IMR-90 (cell line): Measurements from ENCODE around the gene PTBP2. TPM values are rescaled to one million over a fixed set of nuclear protein-coding genes. Genes with fewer than 3 reads are reported as not detected.

Source experiments
- ATAC-seq: fragments of 200-7000 bp; cut with Tn5 transposase; 2 replicates; pipeline ENCODE4 v1.9.1; 2020; ENCODE audit warnings: low read depth, mild to moderate bottlenecking, moderate library complexity
- BruUV-seq: library from RNA; stranded (reverse); fragments of 400-500 nt; replicated peaks from 2 replicates; lab custom pipeline; 2021; lab: Mats Ljungman, UMichigan
- CTCF ChIA-PET: fragments of 300-600 bp; formaldehyde crosslinking; extraction: SDS; loops from one replicate; lab custom pipeline; 2021; ENCODE audit warnings: antibody characterized with exemption; lab: Yijun Ruan, JAX
- POLR2A ChIA-PET: fragments of 300-600 bp; sonication (Branson Sonifier 250); formaldehyde crosslinking; loops from one replicate; lab custom pipeline; 2022; ENCODE audit warnings: antibody characterized with exemption; ENCODE audit not compliant: unreplicated experiment; lab: Charles Lee
- DNase-seq: peaks from one replicate; pipeline ENCODE4 v3.0.0; 2013
- H2AFZ ChIP-seq: replicated peaks from 2 replicates; pipeline ENCODE3; 2013; ENCODE audit warnings: low read length, mild to moderate bottlenecking; ENCODE audit not compliant: poor library complexity
- H2AK5ac ChIP-seq: 2 replicates; pipeline ENCODE4 v1.6.1; 2013; ENCODE audit warnings: low read depth, low read length, inconsistent platforms
- H2AK9ac ChIP-seq: replicated peaks from 2 replicates; pipeline ENCODE3; 2013; ENCODE audit warnings: mild to moderate bottlenecking, low read depth, low read length, moderate library complexity; ENCODE audit not compliant: poor library complexity
- H2BK120ac ChIP-seq: 2 replicates; pipeline ENCODE4 v1.6.1; 2013; ENCODE audit warnings: low read depth, low read length, inconsistent platforms
- H2BK15ac ChIP-seq: 3 replicates; pipeline ENCODE4 v1.6.1; 2013; ENCODE audit warnings: low read depth, low read length, inconsistent platforms
- H2BK20ac ChIP-seq: 2 replicates; pipeline ENCODE4 v1.6.1; 2013; ENCODE audit warnings: low read depth, mild to moderate bottlenecking, inconsistent platforms, low read length, moderate library complexity
- H2BK5ac ChIP-seq: 2 replicates; pipeline ENCODE4 v1.6.1; 2013; ENCODE audit warnings: mild to moderate bottlenecking, low read depth, low read length, inconsistent platforms; ENCODE audit not compliant: poor library complexity, severe bottlenecking
- H3K14ac ChIP-seq: replicated peaks from 2 replicates; pipeline ENCODE4 v1.6.1; 2013; ENCODE audit warnings: low read depth, low read length, inconsistent platforms
- H3K18ac ChIP-seq: 2 replicates; pipeline ENCODE4 v1.6.1; 2013; ENCODE audit warnings: low read depth, low read length, control low read depth
- H3K23ac ChIP-seq: 2 replicates; pipeline ENCODE4 v1.6.1; 2013; ENCODE audit warnings: low read depth, low read length, inconsistent platforms
- H3K27ac ChIP-seq: 2 replicates; pipeline ENCODE4 v1.5.1; 2013; ENCODE audit warnings: mild to moderate bottlenecking, control low read depth, low read length; ENCODE audit not compliant: insufficient read depth
- H3K27me3 ChIP-seq: 2 replicates; pipeline ENCODE4 v1.6.1; 2013; ENCODE audit warnings: low read length; ENCODE audit not compliant: control insufficient read depth, insufficient read depth
- H3K36me3 ChIP-seq: 2 replicates; pipeline ENCODE4 v1.6.1; 2013; ENCODE audit warnings: low read length, mixed read lengths; ENCODE audit not compliant: control insufficient read depth, insufficient read depth
- H3K4ac ChIP-seq: 2 replicates; pipeline ENCODE4 v1.6.1; 2013; ENCODE audit warnings: low read depth, low read length, inconsistent platforms
- H3K4me1 ChIP-seq: 2 replicates; pipeline ENCODE4 v1.6.1; 2013; ENCODE audit warnings: low read length, mixed read lengths; ENCODE audit not compliant: control insufficient read depth, insufficient read depth
- H3K4me2 ChIP-seq: 2 replicates; pipeline ENCODE4 v1.6.1; 2013; ENCODE audit warnings: low read depth, mild to moderate bottlenecking, control low read depth, low read length, moderate library complexity
- H3K4me3 ChIP-seq: 2 replicates; pipeline ENCODE4 v1.5.1; 2013; ENCODE audit warnings: low read depth, mild to moderate bottlenecking, control low read depth, low read length, moderate library complexity; ENCODE audit not compliant: insufficient read depth
- H3K56ac ChIP-seq: 2 replicates; pipeline ENCODE4 v1.6.1; 2013; ENCODE audit warnings: low read length, inconsistent platforms; ENCODE audit not compliant: insufficient read depth; ENCODE audit errors: extremely low read depth
- H3K79me1 ChIP-seq, 2 experiments: 2 replicates each; pipeline ENCODE4 v1.6.1; 2013; ENCODE audit warnings: low read length in 2 of 2, inconsistent platforms in 1 of 2, low read depth in 1 of 2
- H3K9ac ChIP-seq: 2 replicates; pipeline ENCODE4 v1.6.1; 2013; ENCODE audit warnings: low read depth, low read length, control low read depth
- H3K9me1 ChIP-seq: 2 replicates; pipeline ENCODE4 v1.6.1; 2013; ENCODE audit warnings: low read length, inconsistent platforms; ENCODE audit not compliant: insufficient read depth
- H3K9me3 ChIP-seq: 2 replicates; pipeline ENCODE4 v1.6.1; 2013; ENCODE audit warnings: low read length; ENCODE audit not compliant: control insufficient read depth, insufficient read depth
- H4K20me1 ChIP-seq: 2 replicates; pipeline ENCODE4 v1.6.1; 2013; ENCODE audit warnings: low read length, inconsistent platforms; ENCODE audit not compliant: insufficient read depth
- H4K5ac ChIP-seq: 2 replicates; pipeline ENCODE4 v1.6.1; 2013; ENCODE audit warnings: mild to moderate bottlenecking, low read depth, low read length, control low read depth
- H4K8ac ChIP-seq, 2 experiments: 2 replicates each; pipeline ENCODE4 v1.6.1; 2013; ENCODE audit warnings: low read depth in 2 of 2, low read length in 2 of 2, control low read depth in 1 of 2, inconsistent platforms in 1 of 2
- H4K91ac ChIP-seq: 2 replicates; pipeline ENCODE4 v1.6.1; 2013; ENCODE audit warnings: low read depth, low read length, inconsistent platforms; ENCODE audit not compliant: insufficient read depth
- BHLHE40 ChIP-seq: fragments of 150-350 bp; IDR thresholded peaks from 2 replicates; pipeline ENCODE4 v1.6.1; 2016; ENCODE audit warnings: mild to moderate bottlenecking, low read depth, low read length
- CTCF ChIP-seq: conservative IDR thresholded peaks from 2 replicates; pipeline ENCODE4 v1.5.1; 2012; ENCODE audit warnings: mild to moderate bottlenecking, low read depth, low read length, improper control_type of control experiment
- ELK1 ChIP-seq: fragments of 150-350 bp; IDR thresholded peaks from 2 replicates; pipeline ENCODE4 v1.6.1; 2016; ENCODE audit warnings: low read depth, mild to moderate bottlenecking, low read length, moderate library complexity, borderline replicate concordance
- FOS ChIP-seq: fragments of 150-350 bp; IDR thresholded peaks from 2 replicates; pipeline ENCODE4 v1.6.1; 2016; ENCODE audit warnings: low read depth, low read length
- MAFK ChIP-seq: IDR thresholded peaks from 2 replicates; pipeline ENCODE4 v1.6.1; 2012; ENCODE audit warnings: low read depth, low read length, improper control_type of control experiment
- MAZ ChIP-seq: IDR thresholded peaks from 2 replicates; pipeline ENCODE4 v1.6.1; 2012; ENCODE audit warnings: low read depth, mild to moderate bottlenecking, low read length, improper control_type of control experiment, moderate library complexity, borderline replicate concordance
- NFE2L2 ChIP-seq: fragments of 150-350 bp; IDR thresholded peaks from 2 replicates; pipeline ENCODE4 v1.6.1; 2016; ENCODE audit warnings: low read depth, mild to moderate bottlenecking, low read length
- POLR2A ChIP-seq: IDR thresholded peaks from 2 replicates; pipeline ENCODE4 v1.6.1; 2012; ENCODE audit warnings: mild to moderate bottlenecking, low read depth, low read length
- RAD21 ChIP-seq: IDR thresholded peaks from 2 replicates; pipeline ENCODE4 v1.6.1; 2012; ENCODE audit warnings: low read length, improper control_type of control experiment
- SMC3 ChIP-seq: fragments of 150-350 bp; IDR thresholded peaks from 2 replicates; pipeline ENCODE4 v1.6.1; 2016; ENCODE audit warnings: low read depth, mild to moderate bottlenecking, antibody characterized with exemption, low read length, moderate library complexity
- WGBS, 2 experiments: methylation state at CpG; one replicate each; pipeline versions ENCODE4 v1.1.5 to v1.1.7; 2013; ENCODE audit warnings: missing lambda C conversion rate in 2 of 2; ENCODE audit not compliant: insufficient read length in 1 of 2; ENCODE audit errors: extremely low coverage in 2 of 2; 5-methylcytosine and 5-hydroxymethylcytosine counted together
- dilution Hi-C: fragments of 300-500 bp; cut with HindIII; formaldehyde crosslinking; loops from one replicate; pipeline ENCODE4 v1.14.3; 2018; ENCODE audit warnings: low sequenced_read_pairs; ENCODE audit not compliant: unreplicated experiment
- in situ Hi-C: fragments of 300-500 bp; cut with MboI; formaldehyde crosslinking; loops from 3 replicates; pipeline ENCODE4 v1.14.3; 2019; ENCODE audit warnings: low sequenced_read_pairs, inconsistent platforms, mixed read lengths
- intact Hi-C: fragments of 100-400 bp; cut with micrococcal nuclease; formaldehyde crosslinking; loops from 2 replicates; pipeline ENCODE4 v1.10.0; 2022
- polyA plus RNA-seq, 3 experiments: library from polyadenylated mRNA; depleted of rRNA; stranded (reverse); fragments of >200 nt; gene quantifications; 2 replicates each; pipeline ENCODE4 v1.2.3, GENCODE V29; 2012; ENCODE audit warnings: low replicate concordance in 1 of 3
- total RNA-seq: library from RNA; depleted of rRNA; stranded (reverse); fragments of >200 nt; gene quantifications from 2 replicates; pipeline ENCODE4 v1.2.3, GENCODE V29; 2012

PTBP2 gene
- total and polyA plus RNA-seq, 2 of the 4 experiments (the other 2 are of a cell fraction), result 9.7 to 37.8 TPM

GRCh38 chr1:96714881-96715280, 6.7 kb upstream of the PTBP2 start:
- Histone ChIP-seq H3K9me1 (no peaks in the 10 kb centered on the region), H3K56ac (no peak overlapping the region), H3K4me3 (no peak overlapping the region), H2BK15ac (no peak overlapping the region), H3K9me3 (no peaks in the 10 kb centered on the region), H2BK20ac (no peak overlapping the region), H4K5ac (no peak overlapping the region), H2AK5ac (no peak overlapping the region), H3K9ac (no peak overlapping the region), H2BK5ac (no peak overlapping the region), H2BK120ac (no peak overlapping the region), H3K18ac (no peak overlapping the region), H3K36me3 (no peaks in the 10 kb centered on the region), H2AFZ (no peak overlapping the region), H2AK9ac (no peak overlapping the region), H3K4me1 (no peaks in the 10 kb centered on the region), H4K20me1 (no peaks in the 10 kb centered on the region), H3K14ac (no peak overlapping the region), H3K4ac (no peak overlapping the region), H3K79me1 (no peaks in the 10 kb centered on the region), H3K4me2 (no peak overlapping the region), H3K27me3 (no peaks in the 10 kb centered on the region), H3K27ac (no peak overlapping the region), H4K91ac (no peak overlapping the region), H4K8ac (no peak overlapping the region), H3K23ac (no peak overlapping the region)
- no peak for ATAC-seq
- POLR2A ChIA-PET, result no interaction called here
- CTCF ChIA-PET, result no interaction called here
- TF ChIP-seq CTCF, result no peak
- TF ChIP-seq ELK1, result no peak
- no peak for TF ChIP-seq RAD21
- TF ChIP-seq NFE2L2, result no peak
- no peak for TF ChIP-seq MAZ
- TF ChIP-seq BHLHE40, result no peak
- TF ChIP-seq MAFK, result no peak
- TF ChIP-seq POLR2A, result no peak
- TF ChIP-seq SMC3, result no peak
- TF ChIP-seq FOS, result no peak
- no peak for DNase-seq
- dilution Hi-C loops, result no loop called here
- WGBS, 2 experiments, result no CpG with 5 or more reads among the region's 2 CpGs
- in situ Hi-C loops, result no loop called here
- no TSS peak for BruUV-seq
- intact Hi-C loops, result no loop called here
